GM12892 (cell line): ENCODE data around the gene ENTPD1.

Source experiments
- POLR2A ChIP-seq: IDR thresholded peaks from 2 replicates; pipeline ENCODE4 v1.6.1; 2011; ENCODE audit warnings: low read depth, low read length, control low read depth
- POLR2AphosphoS5 ChIP-seq: IDR thresholded peaks from 2 replicates; pipeline ENCODE4 v1.6.1; 2011; ENCODE audit warnings: low read depth, low read length, control low read depth
- TAF1 ChIP-seq: IDR thresholded peaks from 2 replicates; pipeline ENCODE4 v1.6.1; 2011; ENCODE audit warnings: low read depth, mild to moderate bottlenecking, control low read depth, low read length, borderline replicate concordance

- peak; percentile 58 for TF ChIP-seq POLR2A
- TF ChIP-seq TAF1 = no peak
- TF ChIP-seq POLR2AphosphoS5 = peak; percentile 62
Observed at GRCh38 chr10:95872158-95872711, 116.3 kb downstream of the ENTPD1 start.
